ENCODE data around the gene PCBP2. TPM values are rescaled to one million over a fixed set of nuclear protein-coding genes. Genes with fewer than 3 reads are reported as not detected.

PCBP2 gene
- total RNA-seq, 2 experiments from 2014 or later, result 209 to 1,015 TPM

GRCh38 chr12:53501615-53502181 lies 49.8 kb downstream of the PCBP2 start:
- no peak for DNase-seq (ENCODE audit: low spot score)
- Histone ChIP-seq H3K9me3 (ENCODE audit: low read length) (no peaks in the 10 kb centered on the region), H3K4me1 (ENCODE audit: insufficient read depth, low read length, poor library complexity, severe bottlenecking) (peaks cover 39% of the 10 kb centered on the region), H3K9me2 (ENCODE audit: insufficient read depth, low read length) (no peaks in the 10 kb centered on the region), H3K79me2 (ENCODE audit: insufficient read depth, low read depth, low read length) (peaks cover 23% of the 10 kb centered on the region), H2AFZ (ENCODE audit: low read length) (peak overlapping the region; percentile 44; the same call in 1 of the 2 replicates), H4K20me1 (ENCODE audit: insufficient read depth, low read length) (no peaks in the 10 kb centered on the region), H3K4me3 (ENCODE audit: low read depth, low read length, poor library complexity, severe bottlenecking) (peak overlapping the region; percentile 77), H3K36me3 (ENCODE audit: insufficient read depth, low read length) (peaks cover 20% of the 10 kb centered on the region; the same call in 1 of the 2 replicates), H3K27ac (ENCODE audit: low read depth, low read length, poor library complexity, severe bottlenecking) (peak overlapping the region; percentile 77), H3K4me2 (ENCODE audit: low read length) (peak overlapping the region; percentile 96)
- ChIA-PET CTCF (ENCODE audit: unreplicated experiment) (interaction anchor here (1.2 to 1.9 kb wide), 6 partner anchors 10 to 256 kb away, joined by 3 to 8 read pairs (median 6); partner anchors contain the start of gene AAAS), POLR2A (interaction anchor here (0.6 to 3.2 kb wide), 16 partner anchors 9 to 399 kb away, joined by 3 to 14 read pairs (median 4); partner anchors contain the start of gene AAAS)
- no peak for TF ChIP-seq CTCF (conservative IDR thresholded peaks at IDR 0.05; ENCODE audit: low read length)
- no peak for TF ChIP-seq EZH2phosphoT487 (IDR thresholded peaks at IDR 0.05; ENCODE audit: borderline replicate concordance, low read depth, low read length)
- BruUV-seq (replicated peaks), result TSS peak; percentile 54
- intact Hi-C loops (cut with micrococcal nuclease; ENCODE audit: unreplicated experiment), result loop anchor here (2.0 to 10.0 kb wide), 3 partner anchors 123 to 297 kb away; partner anchors contain the start of gene ITGB7

- H2AFZ ChIP-seq (ENCODE audit: low read length), result no peak overlapping the region
- no peak for DNase-seq (ENCODE audit: low spot score)
- peaks cover 23% of the 10 kb centered on the region for H3K79me2 ChIP-seq (ENCODE audit: insufficient read depth, low read depth, low read length)
- TF ChIP-seq CTCF (conservative IDR thresholded peaks at IDR 0.05; ENCODE audit: low read length), result no peak
- no peak for TF ChIP-seq EZH2phosphoT487 (IDR thresholded peaks at IDR 0.05; ENCODE audit: borderline replicate concordance, low read depth, low read length)
- H3K4me2 ChIP-seq (ENCODE audit: low read length), result peak overlapping the region; percentile 96
- ChIA-PET CTCF (ENCODE audit: unreplicated experiment) (interaction anchor here (1.7 kb wide), 1 partner anchor 123 kb away, joined by 5 read pairs; no protein-coding TSS in a partner anchor), POLR2A (interaction anchor here (1.0 kb wide), 2 partner anchors 11 to 27 kb away, joined by 3 read pairs; no protein-coding TSS in a partner anchor)
- peak overlapping the region; percentile 77 for H3K4me3 ChIP-seq (ENCODE audit: low read depth, low read length, poor library complexity, severe bottlenecking)
- no peaks in the 10 kb centered on the region for H4K20me1 ChIP-seq (ENCODE audit: insufficient read depth, low read length)
- BruUV-seq (replicated peaks), result no TSS peak
- intact Hi-C loops (cut with micrococcal nuclease; ENCODE audit: unreplicated experiment), result loop anchor here (10.0 kb wide), 1 partner anchor 298 kb away; the partner anchor contains the start of gene ITGB7
- H3K27ac ChIP-seq (ENCODE audit: low read depth, low read length, poor library complexity, severe bottlenecking), result peak overlapping the region; percentile 77
- no peaks in the 10 kb centered on the region for H3K9me2 ChIP-seq (ENCODE audit: insufficient read depth, low read length)
- peaks cover 33% of the 10 kb centered on the region for H3K4me1 ChIP-seq (ENCODE audit: insufficient read depth, low read length, poor library complexity, severe bottlenecking)
- no peaks in the 10 kb centered on the region for H3K9me3 ChIP-seq (ENCODE audit: low read length)
- peaks cover 24% of the 10 kb centered on the region; the same call in 1 of the 2 replicates for H3K36me3 ChIP-seq (ENCODE audit: insufficient read depth, low read length)
These were observed 50.4 kb downstream of the PCBP2 start for GRCh38 chr12:53502331-53502730.

Measured in OCI-LY7 (cell line).